CD4-positive, alpha-beta memory T cell (primary cell): Measurements from ENCODE around the gene DGLUCY. TPM values are rescaled to one million over a fixed set of nuclear protein-coding genes. Genes with fewer than 3 reads are reported as not detected.
A peak's percentile ranks its signal among the peaks of the same experiment; 100 is the strongest.

ENCODE experiments used
- CTCF ChIA-PET: fragments of 350-600 bp; sonication (Branson Sonifier 250); formaldehyde crosslinking; loops from one replicate; lab custom pipeline; 2021; ENCODE audit warnings: inconsistent platforms; ENCODE audit not compliant: partially characterized antibody; lab: Charles Lee
- POLR2A ChIA-PET: fragments of 350-600 bp; sonication (Branson Sonifier 250); formaldehyde crosslinking; loops from one replicate; lab custom pipeline; 2021; ENCODE audit not compliant: partially characterized antibody; lab: Charles Lee
- DNase-seq, 5 donors: peaks; one replicate each; pipeline versions ENCODE4 v3.0.0 to v3.0.0-alpha.2; 2020 to 2022; ENCODE audit warnings: mixed read lengths in 1 of 5
- H3K27ac ChIP-seq: one replicate; pipeline ENCODE4 v1.7.0; 2013; ENCODE audit warnings: low read depth, low read length
- H3K27me3 ChIP-seq: 2 replicates; pipeline ENCODE4 v1.7.0; 2013; ENCODE audit warnings: mild to moderate bottlenecking, low read length, moderate library complexity; ENCODE audit not compliant: insufficient read depth
- H3K36me3 ChIP-seq: 2 replicates; pipeline ENCODE4 v1.7.0; 2013; ENCODE audit warnings: mild to moderate bottlenecking, low read length, moderate library complexity; ENCODE audit not compliant: insufficient read depth
- H3K4me1 ChIP-seq: 2 replicates; pipeline ENCODE4 v1.7.0; 2013; ENCODE audit warnings: mild to moderate bottlenecking, low read length, moderate library complexity; ENCODE audit not compliant: insufficient read depth
- H3K4me3 ChIP-seq, 2 donors: one replicate each; pipeline ENCODE4 v1.7.0; 2013; ENCODE audit warnings: low read length in 2 of 2, mild to moderate bottlenecking in 1 of 2
- H3K9me3 ChIP-seq, 2 donors: one replicate each; pipeline ENCODE4 v1.7.0; 2013; ENCODE audit warnings: low read length in 2 of 2, control low read depth in 1 of 2; ENCODE audit not compliant: control insufficient read depth in 1 of 2
- H3K27ac Mint-ChIP-seq, 7 donors: one replicate each; pipeline ENCODE4 v1.8.0; 2020 to 2021; ENCODE audit warnings: mixed read lengths in 7 of 7, mild to moderate bottlenecking in 6 of 7, inconsistent platforms in 3 of 7, moderate library complexity in 3 of 7
- H3K27me3 Mint-ChIP-seq, 2 donors: one replicate each; pipeline ENCODE4 v1.8.0; 2020 to 2021; ENCODE audit warnings: mixed read lengths in 2 of 2
- H3K36me3 Mint-ChIP-seq, 2 donors: one replicate each; pipeline ENCODE4 v1.8.0; 2020 to 2021; ENCODE audit warnings: mixed read lengths in 2 of 2, inconsistent platforms in 1 of 2, mild to moderate bottlenecking in 1 of 2
- H3K4me1 Mint-ChIP-seq, 4 donors: one replicate each; pipeline ENCODE4 v1.8.0; 2020 to 2021; ENCODE audit warnings: mixed read lengths in 4 of 4, mild to moderate bottlenecking in 1 of 4
- H3K4me3 Mint-ChIP-seq, 8 donors: one replicate each; pipeline ENCODE4 v1.8.0; 2020 to 2021; ENCODE audit warnings: mixed read lengths in 8 of 8, mild to moderate bottlenecking in 7 of 8, moderate library complexity in 6 of 8, inconsistent platforms in 3 of 8
- H3K9me3 Mint-ChIP-seq, 8 donors: one replicate each; pipeline ENCODE4 v1.8.0; 2020 to 2021; ENCODE audit warnings: mixed read lengths in 8 of 8, mild to moderate bottlenecking in 5 of 8, inconsistent platforms in 3 of 8, moderate library complexity in 1 of 8
- intact Hi-C: fragments of 100-400 bp; cut with micrococcal nuclease; formaldehyde crosslinking; loops from one replicate; pipeline ENCODE4 v1.15.1; 2023
- polyA plus RNA-seq, 2 donors: library from polyadenylated mRNA; unstranded; fragments of 300-500 nt; fragmentation: Illumina TruSeq; gene quantifications; one replicate each; pipeline ENCODE4 v1.2.3, GENCODE V29; 2021
- total RNA-seq, 2 experiments: library from RNA; stranded (reverse); gene quantifications; one replicate each; pipeline ENCODE4 v1.2.3, GENCODE V29; 2021

Gene DGLUCY
- total and polyA plus RNA-seq, 4 experiments from 2014 or later, result 40.9 to 141 (median 89.0) TPM

GRCh38 chr14:91235841-91236240, 122.0 kb downstream of the DGLUCY start:
- intact Hi-C loops, result no loop called here
- CTCF ChIA-PET, result interaction anchor here (1.1 kb wide), 1 partner anchor 63 kb away, joined by 3 read pairs; no protein-coding TSS in a partner anchor
- Histone ChIP-seq H3K4me1 (peaks cover 84% of the 10 kb centered on the region), H3K4me3 (no peak overlapping the region), H3K9me3 (no peaks in the 10 kb centered on the region), H3K27ac (no peak overlapping the region), H3K36me3 (peaks cover 12% of the 10 kb centered on the region), H3K27me3 (no peaks in the 10 kb centered on the region)
- H3K27me3 Mint-ChIP-seq, result no peaks in the 10 kb centered on the region
- peaks cover 47 to 48% of the 10 kb centered on the region in 2 donors for H3K36me3 Mint-ChIP-seq
- no peak for DNase-seq
- H3K9me3 Mint-ChIP-seq, result peaks cover 0 to 5% (median 0%) of the 10 kb centered on the region in 8 donors
- peaks cover 53 to 87% (median 70%) of the 10 kb centered on the region in 4 donors for H3K4me1 Mint-ChIP-seq
- H3K4me3 Mint-ChIP-seq, result no peak overlapping the region
- POLR2A ChIA-PET, result interaction anchor here (23.5 kb wide), 1 partner anchor 13 kb away, joined by 963 read pairs; the partner anchor contains the start of gene GPR68
- H3K27ac Mint-ChIP-seq, result peak overlapping the region in 4 of 7 donors; percentile 62 to 87 (median 72)

DNA sequence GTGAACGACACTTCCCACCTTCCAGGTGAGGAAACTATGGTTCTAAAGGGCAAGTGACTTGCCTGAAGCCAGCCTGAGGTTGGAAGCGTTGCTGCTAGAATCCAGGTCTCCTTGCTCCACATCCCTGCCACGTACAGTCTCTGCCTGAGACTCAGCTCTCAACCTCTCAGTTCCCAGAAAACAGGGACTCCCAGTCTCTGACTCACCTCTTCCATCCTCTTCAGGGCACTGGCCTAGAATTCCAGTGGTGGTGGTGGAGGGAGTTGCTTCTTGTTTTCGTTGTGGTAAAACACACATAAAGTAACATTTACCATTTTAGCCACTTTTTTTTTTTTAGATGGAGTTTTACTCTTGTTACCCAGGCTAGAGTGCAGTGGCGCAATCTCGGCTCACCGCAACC, 123.3 kb downstream of the DGLUCY start:
- Histone ChIP-seq H3K36me3 (peaks cover 12% of the 10 kb centered on the region), H3K4me1 (peaks cover 83% of the 10 kb centered on the region), H3K4me3 (no peak overlapping the region), H3K27ac (no peak overlapping the region), H3K9me3 (no peaks in the 10 kb centered on the region), H3K27me3 (no peaks in the 10 kb centered on the region)
- Mint-ChIP-seq H3K27ac (peak overlapping the region in 6 of 7 donors; percentile 16 to 93 (median 86)), H3K36me3 (peaks cover 42 to 52% of the 10 kb centered on the region in 2 donors), H3K4me1 (peaks cover 51 to 87% (median 69%) of the 10 kb centered on the region in 4 donors), H3K27me3 (no peaks in the 10 kb centered on the region), H3K4me3 (no peak overlapping the region), H3K9me3 (peaks cover 0 to 4% (median 0%) of the 10 kb centered on the region in 8 donors)
- POLR2A ChIA-PET, result interaction anchor here (23.5 kb wide), 1 partner anchor 11 kb away, joined by 963 read pairs; the partner anchor contains the start of gene GPR68
- CTCF ChIA-PET, result no interaction called here
- intact Hi-C loops, result no loop called here
- DNase-seq, result no peak

- Mint-ChIP-seq H3K27ac (peak overlapping the region in 6 of 7 donors; percentile 78 to 100 (median 90)), H3K4me1 (peaks cover 49 to 87% (median 67%) of the 10 kb centered on the region in 4 donors), H3K36me3 (peaks cover 38 to 50% of the 10 kb centered on the region in 2 donors), H3K27me3 (no peaks in the 10 kb centered on the region), H3K9me3 (peaks cover 0 to 4% (median 0%) of the 10 kb centered on the region in 8 donors), H3K4me3 (peak overlapping the region in 4 of 8 donors; percentile 14 to 63 (median 28))
- intact Hi-C loops, result no loop called here
- H3K27me3 ChIP-seq, result no peaks in the 10 kb centered on the region
- no peaks in the 10 kb centered on the region for H3K9me3 ChIP-seq
- no peak overlapping the region for H3K27ac ChIP-seq
- H3K4me1 ChIP-seq, result peaks cover 80% of the 10 kb centered on the region
- ChIA-PET CTCF (interaction anchor here (1.2 kb wide), 1 partner anchor 45 kb away, joined by 3 read pairs; no protein-coding TSS in a partner anchor), POLR2A (interaction anchor here (0.9 to 21.6 kb wide), 4 partner anchors 12 to 43 kb away, joined by 4 to 963 read pairs (median 8); no protein-coding TSS in a partner anchor)
- H3K4me3 ChIP-seq, result no peak overlapping the region
- DNase-seq, result no peak
- H3K36me3 ChIP-seq, result peaks cover 12% of the 10 kb centered on the region
Observed at GRCh38 chr14:91238085-91238484, 124.2 kb downstream of the DGLUCY start.

DNA sequence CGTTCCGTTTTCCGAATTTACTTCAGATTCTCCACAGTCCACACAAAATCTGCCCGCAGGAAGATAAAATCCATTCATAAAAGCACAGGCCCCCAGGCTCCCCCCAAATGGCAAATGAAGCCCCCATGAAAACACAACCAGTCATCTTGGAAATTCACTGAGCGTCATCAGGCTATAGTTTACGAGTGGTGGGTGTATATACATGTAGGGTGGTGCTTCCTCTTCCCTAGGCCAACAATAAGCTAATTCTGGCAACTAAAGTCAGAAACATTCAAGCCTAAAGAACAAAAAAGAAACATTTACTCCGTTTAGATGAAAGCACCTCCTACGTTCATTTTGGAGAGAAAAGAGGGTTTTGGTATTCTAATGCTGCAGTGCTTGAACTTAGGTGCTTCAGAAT, 124.8 kb downstream of the DGLUCY start:
- Mint-ChIP-seq H3K27me3 (no peaks in the 10 kb centered on the region), H3K4me3 (peak overlapping the region in 7 of 8 donors; percentile 9 to 64 (median 37)), H3K4me1 (peaks cover 52 to 88% (median 70%) of the 10 kb centered on the region in 4 donors), H3K9me3 (peaks cover 0 to 4% (median 0%) of the 10 kb centered on the region in 8 donors), H3K27ac (peak overlapping the region; percentile 78 to 100 (median 92)), H3K36me3 (peaks cover 38 to 54% of the 10 kb centered on the region in 2 donors)
- Histone ChIP-seq H3K9me3 (no peaks in the 10 kb centered on the region), H3K27me3 (no peaks in the 10 kb centered on the region), H3K4me3 (no peak overlapping the region), H3K27ac (no peak overlapping the region), H3K4me1 (peaks cover 80% of the 10 kb centered on the region), H3K36me3 (peaks cover 12% of the 10 kb centered on the region)
- POLR2A ChIA-PET, result interaction anchor here (0.9 to 21.6 kb wide), 6 partner anchors 11 to 77 kb away, joined by 4 to 963 read pairs (median 6); no protein-coding TSS in a partner anchor
- no peak for DNase-seq
- CTCF ChIA-PET, result interaction anchor here (1.2 kb wide), 1 partner anchor 45 kb away, joined by 3 read pairs; no protein-coding TSS in a partner anchor
- intact Hi-C loops, result no loop called here

- Histone ChIP-seq H3K27ac (peak overlapping the region; percentile 99), H3K36me3 (no peaks in the 10 kb centered on the region), H3K4me1 (peaks cover 91% of the 10 kb centered on the region), H3K9me3 (no peaks in the 10 kb centered on the region), H3K27me3 (no peaks in the 10 kb centered on the region), H3K4me3 (peak overlapping the region; percentile 66 to 99)
- intact Hi-C loops, result loop anchor here (2.0 kb wide), 2 partner anchors 13 to 65 kb away; no protein-coding TSS in a partner anchor
- Mint-ChIP-seq H3K9me3 (peaks cover 0 to 12% (median 3%) of the 10 kb centered on the region in 8 donors), H3K27ac (peak overlapping the region; percentile 92 to 100 (median 99)), H3K36me3 (peaks cover 20 to 40% of the 10 kb centered on the region in 2 donors), H3K27me3 (no peaks in the 10 kb centered on the region), H3K4me3 (peak overlapping the region; percentile 91 to 99 (median 94)), H3K4me1 (peaks cover 68 to 99% (median 85%) of the 10 kb centered on the region in 4 donors)
- peak; percentile 47 to 65 (median 56) for DNase-seq
- ChIA-PET POLR2A (interaction anchor here (0.8 to 21.6 kb wide), 13 partner anchors 12 to 182 kb away, joined by 3 to 963 read pairs (median 13); partner anchors contain the start of genes CCDC88C and RPS6KA5), CTCF (interaction anchor here (1.2 to 6.4 kb wide), 4 partner anchors 13 to 66 kb away, joined by 4 to 52 read pairs (median 35); no protein-coding TSS in a partner anchor)
Observed at GRCh38 chr14:91241863-91242262, 128.0 kb downstream of the DGLUCY start.

- peak overlapping the region; percentile 92 to 100 (median 99) for H3K27ac Mint-ChIP-seq
- H3K4me1 Mint-ChIP-seq, result peaks cover 71 to 100% (median 87%) of the 10 kb centered on the region in 4 donors
- intact Hi-C loops, result loop anchor here (1.0 to 2.0 kb wide), 3 partner anchors 12 to 66 kb away; no protein-coding TSS in a partner anchor
- no peak for DNase-seq
- H3K36me3 Mint-ChIP-seq, result peaks cover 21 to 40% of the 10 kb centered on the region in 2 donors
- peak overlapping the region; percentile 91 to 99 (median 94) for H3K4me3 Mint-ChIP-seq
- H3K27me3 Mint-ChIP-seq, result no peaks in the 10 kb centered on the region
- H3K9me3 Mint-ChIP-seq, result peaks cover 0 to 13% (median 4%) of the 10 kb centered on the region in 8 donors
- Histone ChIP-seq H3K27me3 (no peaks in the 10 kb centered on the region), H3K4me3 (peak overlapping the region; percentile 66 to 96), H3K4me1 (peaks cover 95% of the 10 kb centered on the region), H3K36me3 (no peaks in the 10 kb centered on the region), H3K9me3 (no peaks in the 10 kb centered on the region), H3K27ac (peak overlapping the region; percentile 99)
- CTCF ChIA-PET, result interaction anchor here (0.9 to 6.4 kb wide), 8 partner anchors 14 to 75 kb away, joined by 3 to 52 read pairs (median 4); no protein-coding TSS in a partner anchor
- POLR2A ChIA-PET, result interaction anchor here (1.0 to 21.6 kb wide), 18 partner anchors 11 to 182 kb away, joined by 3 to 963 read pairs (median 10); partner anchors contain the start of genes CCDC88C and RPS6KA5
Observed at GRCh38 chr14:91242635-91243034, 128.8 kb downstream of the DGLUCY start.
